Motor neuron (in vitro differentiated cells): ENCODE data around the gene KIRREL3. TPM values are rescaled to one million over a fixed set of nuclear protein-coding genes. Genes with fewer than 3 reads are reported as not detected.

Experiments
- ATAC-seq, 8 experiments: fragments of 200-7000 bp; cut with Tn5 transposase; replicated peaks in 6 of 8; 2 replicates each; pipeline ENCODE4 v1.8.0; 2021; ENCODE audit warnings: mild to moderate bottlenecking in 8 of 8, moderate library complexity in 8 of 8
- H3K27ac ChIP-seq, 2 donors: fragments of 250-450 bp; sonication (Bioruptor Pico); 2 replicates each; pipeline ENCODE4 v1.9.0; 2021; ENCODE audit warnings: antibody characterized with exemption in 2 of 2, mild to moderate bottlenecking in 2 of 2, moderate library complexity in 1 of 2
- H3K4me1 ChIP-seq, 2 donors: fragments of 250-450 bp; sonication (Bioruptor Pico); replicated peaks in 1 of 2; 2 replicates each; pipeline ENCODE4 v1.6.1; 2021; ENCODE audit warnings: antibody characterized with exemption in 2 of 2, mild to moderate bottlenecking in 2 of 2, moderate library complexity in 1 of 2
- H3K4me3 ChIP-seq, 5 donors: fragments of 250-450 bp; sonication (Bioruptor Pico); 2 replicates each; pipeline ENCODE4 v1.9.0; 2021; ENCODE audit warnings: antibody characterized with exemption in 5 of 5, mild to moderate bottlenecking in 5 of 5, moderate library complexity in 4 of 5
- WGBS, 10 experiments: fragments of 450-650 bp; shearing (Covaris generic); methylation state at CpG; one replicate each; pipeline ENCODE4 v1.0.0; 2022; 5-methylcytosine and 5-hydroxymethylcytosine counted together
- in situ Hi-C, 9 experiments: fragments of 400-800 bp; cut with MboI; loops; one replicate each; pipeline ENCODE4 v1.15.0; 2021; ENCODE audit warnings: low sequenced_read_pairs in 9 of 9, low pct_unique_long_range_greater_than_20kb in 2 of 9; ENCODE audit not compliant: unreplicated experiment in 9 of 9
- total RNA-seq, 8 experiments: library from RNA; unstranded; fragments of 300-600 nt; gene quantifications; 2 replicates each; pipeline versions ENCODE4 v1.2.3 to v1.2.4, GENCODE V29; 2022

KIRREL3 gene
- total RNA-seq, 8 experiments from 2014 or later, result 3.2 to 53.1 (median 4.8) TPM

- in situ Hi-C loops, result no loop called here
- H3K27ac ChIP-seq, result no peak overlapping the region
- WGBS, 10 experiments, result 80 to 100% (median 90%) methylated on average over 1 to 6 of the region's 7 CpGs; no CpG with 5 or more reads in 3 of the 10 experiments
- H3K4me3 ChIP-seq, result no peak overlapping the region
- H3K4me1 ChIP-seq, result peaks cover 16 to 19% of the 10 kb centered on the region in 2 donors
- ATAC-seq, result no peak
These were observed 538.1 kb downstream of the KIRREL3 start for GRCh38 chr11:126462422-126462821.

- in situ Hi-C loops, result no loop called here
- Histone ChIP-seq H3K4me3 (no peak overlapping the region), H3K27ac (no peak overlapping the region), H3K4me1 (peaks cover 16 to 19% of the 10 kb centered on the region in 2 donors)
- no peak for ATAC-seq
- WGBS, 10 experiments, result 88 to 100% (median 100%) methylated on average over 1 to 4 of the region's 6 CpGs; no CpG with 5 or more reads in 5 of the 10 experiments
These were observed 538.6 kb downstream of the KIRREL3 start for GRCh38 chr11:126461996-126462395.

GRCh38 chr11:126461096-126461440 is 539.5 kb downstream of the KIRREL3 start:
- no peak overlapping the region for H3K27ac ChIP-seq
- WGBS, 10 experiments, result 60 to 100% (median 68%) methylated on average over 1 to 3 of the region's 8 CpGs; no CpG with 5 or more reads in 7 of the 10 experiments
- no peak overlapping the region for H3K4me3 ChIP-seq
- in situ Hi-C loops, result no loop called here
- H3K4me1 ChIP-seq, result peaks cover 12 to 13% of the 10 kb centered on the region in 2 donors
- no peak for ATAC-seq

GRCh38 chr11:126460417-126461095 is 540.0 kb downstream of the KIRREL3 start:
- peaks cover 9 to 10% of the 10 kb centered on the region in 2 donors for H3K4me1 ChIP-seq
- ATAC-seq, result peak in 3 of 8 experiments; percentile 3 to 17 (median 6)
- in situ Hi-C loops, result no loop called here
- no peak overlapping the region for H3K4me3 ChIP-seq
- H3K27ac ChIP-seq, result no peak overlapping the region
- WGBS, 10 experiments, result 70 to 100% (median 80%) methylated on average over 1 to 10 of the region's 15 CpGs; no CpG with 5 or more reads in 3 of the 10 experiments

- H3K4me1 ChIP-seq, result peaks cover 9 to 10% of the 10 kb centered on the region in 2 donors
- no peak overlapping the region for H3K27ac ChIP-seq
- in situ Hi-C loops, result no loop called here
- ATAC-seq, result peak; percentile 47 to 91 (median 72)
- no peak overlapping the region for H3K4me3 ChIP-seq
- 5 to 88% (median 26%) methylated on average over 1 to 4 of the region's 10 CpGs; no CpG with 5 or more reads in 3 of the 10 experiments for WGBS, 10 experiments
These were observed 540.8 kb downstream of the KIRREL3 start for GRCh38 chr11:126459691-126460281.

- peaks cover 9 to 10% of the 10 kb centered on the region in 2 donors for H3K4me1 ChIP-seq
- no peak for ATAC-seq
- in situ Hi-C loops, result no loop called here
- no peak overlapping the region for H3K27ac ChIP-seq
- 50 to 96% (median 78%) methylated on average over 2 to 6 of the region's 8 CpGs; no CpG with 5 or more reads in 1 of the 10 experiments for WGBS, 10 experiments
- no peak overlapping the region for H3K4me3 ChIP-seq
These were observed 542.8 kb downstream of the KIRREL3 start for GRCh38 chr11:126457817-126458216.

- ATAC-seq, result peak in 1 of 8 experiments; percentile 4
- WGBS, 10 experiments, result 69 to 94% (median 79%) methylated on average over 3 to 18 of the region's 20 CpGs; no CpG with 5 or more reads in 1 of the 10 experiments
- Histone ChIP-seq H3K27ac (no peak overlapping the region), H3K4me1 (peaks cover 9 to 19% of the 10 kb centered on the region in 2 donors), H3K4me3 (no peak overlapping the region)
- in situ Hi-C loops, result no loop called here
These were observed 543.6 kb downstream of the KIRREL3 start for GRCh38 chr11:126456783-126457542.

GRCh38 chr11:126456089-126456488 is 544.5 kb downstream of the KIRREL3 start:
- in situ Hi-C loops, result no loop called here
- ATAC-seq, result no peak
- H3K4me3 ChIP-seq, result no peak overlapping the region
- H3K4me1 ChIP-seq, result peaks cover 9 to 20% of the 10 kb centered on the region in 2 donors
- H3K27ac ChIP-seq, result no peak overlapping the region
- WGBS, 10 experiments, result 40 to 100% (median 96%) methylated on average over 1 to 5 of the region's 15 CpGs; no CpG with 5 or more reads in 1 of the 10 experiments

GRCh38 chr11:126452241-126453101 is 548.1 kb downstream of the KIRREL3 start:
- Histone ChIP-seq H3K4me1 (peaks cover 0 to 11% of the 10 kb centered on the region in 2 donors), H3K4me3 (no peak overlapping the region), H3K27ac (no peak overlapping the region)
- ATAC-seq, result peak; percentile 81 to 95 (median 86)
- in situ Hi-C loops, result no loop called here
- WGBS, 10 experiments, result 0 to 100% (median 49%) methylated on average over 1 to 9 of the region's 24 CpGs; no CpG with 5 or more reads in 4 of the 10 experiments

GRCh38 chr11:126451211-126451802 is 549.3 kb downstream of the KIRREL3 start:
- Histone ChIP-seq H3K27ac (no peak overlapping the region), H3K4me3 (no peak overlapping the region), H3K4me1 (peaks cover 0 to 11% of the 10 kb centered on the region in 2 donors)
- ATAC-seq, result no peak
- in situ Hi-C loops, result no loop called here
- WGBS, 10 experiments, result 70 to 97% (median 83%) methylated on average over 4 to 8 of the region's 15 CpGs; no CpG with 5 or more reads in 4 of the 10 experiments

- Histone ChIP-seq H3K4me1 (peaks cover 0 to 11% of the 10 kb centered on the region in 2 donors), H3K27ac (no peak overlapping the region), H3K4me3 (no peak overlapping the region)
- in situ Hi-C loops, result no loop called here
- ATAC-seq, result no peak
- WGBS, 10 experiments, result 90 to 100% (median 96%) methylated on average over 1 to 10 of the region's 11 CpGs; no CpG with 5 or more reads in 5 of the 10 experiments
These were observed 549.8 kb downstream of the KIRREL3 start for GRCh38 chr11:126450806-126451205.

- 48 to 90% (median 71%) methylated on average over 2 to 5 of the region's 7 CpGs; no CpG with 5 or more reads in 5 of the 10 experiments for WGBS, 10 experiments
- H3K27ac ChIP-seq, result no peak overlapping the region
- no peak for ATAC-seq
- peaks cover 0 to 11% of the 10 kb centered on the region in 2 donors for H3K4me1 ChIP-seq
- in situ Hi-C loops, result no loop called here
- H3K4me3 ChIP-seq, result no peak overlapping the region
These were observed 550.4 kb downstream of the KIRREL3 start for GRCh38 chr11:126450198-126450597.
